Dermis microvascular lymphatic vessel endothelial cell (primary cell): ENCODE measurements around the gene KRT222. TPM values are rescaled to one million over a fixed set of nuclear protein-coding genes. Genes with fewer than 3 reads are reported as not detected.
A peak's percentile ranks its signal among the peaks of the same experiment; 100 is the strongest.

ENCODE experiments used
- DNase-seq, 2 donors: peaks; one replicate each; pipeline versions ENCODE4 v3.0.0 to v3.0.0-alpha.2; 2010; ENCODE audit warnings: low read depth in 2 of 2
- total RNA-seq: library from RNA; depleted of rRNA; stranded (reverse); fragments of >200 nt; gene quantifications from 2 replicates; pipeline ENCODE4 v1.2.1, GENCODE V29; 2014

The KRT222 gene
- total RNA-seq, 1 donor from 2014 or later: 0.13 TPM

DNA sequence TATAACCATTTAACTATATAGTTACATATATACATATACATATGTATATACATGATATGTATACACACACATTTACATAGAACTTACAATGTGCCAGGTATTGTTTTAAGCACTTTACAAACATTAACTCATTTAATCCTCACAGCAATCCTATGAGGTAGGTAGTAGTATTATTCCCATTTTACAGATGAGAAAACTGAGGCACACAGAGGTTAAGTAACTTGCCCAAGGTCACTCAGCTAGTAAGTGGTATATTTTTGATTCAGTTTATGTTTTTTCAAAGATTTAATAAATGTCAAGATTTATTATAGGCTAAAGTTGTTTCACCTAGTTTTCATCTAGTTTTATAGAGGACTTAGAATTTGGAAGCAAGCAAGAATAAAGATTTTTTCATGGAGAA lies 6.6 kb downstream of the KRT222 start:
- DNase-seq: no peak

- no peak for DNase-seq
These were observed 13.0 kb downstream of the KRT222 start for GRCh38 chr17:40651939-40652338.

GRCh38 chr17:40648384-40648968 lies 16.5 kb downstream of the KRT222 start:
- peak in 1 of 2 donors; percentile 32 for DNase-seq

GRCh38 chr17:40647624-40648383 lies 17.2 kb downstream of the KRT222 start, which contains the start of gene SMARCE1:
Gene SMARCE1, minus strand, starts transcription at chr17:40647818. Its CDS starts 2,016 bp downstream, at chr17:40645802.
- peak; percentile 55 to 82 for DNase-seq

GRCh38 chr17:40646791-40647623 lies 18.0 kb downstream of the KRT222 start:
- DNase-seq: peak in 1 of 2 donors; percentile 60

DNA sequence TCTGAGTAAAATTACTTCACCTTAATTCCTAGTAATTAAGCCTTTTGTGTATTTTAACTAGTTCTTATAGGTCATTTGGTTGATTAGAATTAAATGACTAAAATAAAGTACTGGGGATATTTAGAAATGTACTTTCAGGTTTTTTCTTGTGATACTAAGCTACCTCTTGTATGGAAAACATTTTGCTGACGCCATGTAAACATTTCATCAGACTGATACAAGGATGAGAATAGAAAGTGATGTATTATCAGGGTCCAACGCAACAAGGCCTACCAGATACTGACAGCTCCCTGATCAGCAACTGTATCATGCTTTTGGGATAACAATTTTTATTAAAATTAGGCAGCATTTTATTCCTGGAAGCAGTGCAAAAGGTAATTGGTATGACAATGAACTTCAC lies 19.0 kb downstream of the KRT222 start:
- DNase-seq: no peak

DNA sequence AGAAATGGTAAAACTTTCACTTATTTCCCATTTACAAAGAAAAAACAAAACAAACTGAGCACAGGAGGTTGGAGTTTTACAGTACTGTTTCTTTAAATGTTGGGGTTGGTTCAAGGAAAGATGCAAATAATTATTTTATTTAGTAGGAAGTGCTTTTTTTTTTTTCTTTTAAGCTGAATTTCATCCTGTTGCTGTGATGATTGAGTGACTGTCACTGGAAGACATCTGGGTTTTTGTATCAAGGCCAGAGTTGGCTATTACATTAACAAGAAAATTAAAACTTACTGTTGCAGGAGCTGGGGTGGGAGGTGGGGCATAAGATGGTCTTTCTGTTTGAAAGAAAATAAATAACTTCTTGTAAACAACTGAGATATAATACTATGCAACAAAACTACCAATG lies 19.7 kb downstream of the KRT222 start:
- DNase-seq: no peak

DNA sequence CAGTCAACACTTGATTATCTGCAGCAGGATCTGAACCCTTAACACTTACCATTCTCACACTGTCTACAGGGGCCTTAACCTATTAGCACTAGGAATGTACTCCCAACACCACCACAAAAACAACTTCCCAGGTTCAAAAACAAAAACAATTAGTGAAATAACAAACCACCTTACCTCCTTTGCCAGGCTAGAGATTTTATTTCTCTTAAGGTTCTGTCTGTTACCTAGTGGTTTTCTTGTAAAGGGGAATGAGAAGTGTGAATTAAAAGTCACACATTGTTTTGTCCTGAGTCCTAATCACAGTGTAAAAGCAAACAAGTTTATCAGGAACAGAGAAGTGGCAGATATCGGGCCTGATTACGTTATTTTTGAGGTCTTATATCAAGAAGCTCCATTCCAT lies 27.0 kb downstream of the KRT222 start:
- no peak for DNase-seq

DNA sequence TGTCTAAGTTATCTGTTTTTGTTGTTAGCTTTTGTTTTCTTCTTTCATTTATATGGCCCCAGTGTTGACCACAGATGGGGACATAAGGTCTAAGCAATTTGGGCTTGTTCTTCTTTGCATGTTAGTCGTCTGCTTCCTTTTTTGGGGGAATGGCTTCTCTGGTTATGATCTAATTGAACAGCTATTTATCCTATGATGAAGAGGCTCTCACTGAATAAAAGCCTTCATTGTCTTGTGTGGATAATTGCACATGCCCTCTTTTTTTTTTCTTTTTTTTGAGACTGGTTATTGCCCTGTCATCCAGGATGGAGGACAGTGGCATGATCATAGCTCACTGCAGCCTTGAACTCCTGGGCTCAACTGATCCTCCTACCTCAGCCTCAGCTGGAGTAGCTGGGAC lies 31.1 kb downstream of the KRT222 start:
- no peak for DNase-seq

- no peak for DNase-seq
These were observed 32.8 kb downstream of the KRT222 start for GRCh38 chr17:40632216-40632615.

GRCh38 chr17:40629842-40630241 lies 35.1 kb downstream of the KRT222 start:
- no peak for DNase-seq

GRCh38 chr17:40625311-40625710 lies 39.7 kb downstream of the KRT222 start:
- no peak for DNase-seq

GRCh38 chr17:40623419-40624210 lies 41.4 kb downstream of the KRT222 start:
- DNase-seq: no peak

GRCh38 chr17:40622509-40622928 lies 42.5 kb downstream of the KRT222 start:
- no peak for DNase-seq

- no peak for DNase-seq
These were observed 43.4 kb downstream of the KRT222 start for GRCh38 chr17:40621578-40621977.

- no peak for DNase-seq
These were observed 44.0 kb downstream of the KRT222 start for GRCh38 chr17:40621019-40621418.

DNA sequence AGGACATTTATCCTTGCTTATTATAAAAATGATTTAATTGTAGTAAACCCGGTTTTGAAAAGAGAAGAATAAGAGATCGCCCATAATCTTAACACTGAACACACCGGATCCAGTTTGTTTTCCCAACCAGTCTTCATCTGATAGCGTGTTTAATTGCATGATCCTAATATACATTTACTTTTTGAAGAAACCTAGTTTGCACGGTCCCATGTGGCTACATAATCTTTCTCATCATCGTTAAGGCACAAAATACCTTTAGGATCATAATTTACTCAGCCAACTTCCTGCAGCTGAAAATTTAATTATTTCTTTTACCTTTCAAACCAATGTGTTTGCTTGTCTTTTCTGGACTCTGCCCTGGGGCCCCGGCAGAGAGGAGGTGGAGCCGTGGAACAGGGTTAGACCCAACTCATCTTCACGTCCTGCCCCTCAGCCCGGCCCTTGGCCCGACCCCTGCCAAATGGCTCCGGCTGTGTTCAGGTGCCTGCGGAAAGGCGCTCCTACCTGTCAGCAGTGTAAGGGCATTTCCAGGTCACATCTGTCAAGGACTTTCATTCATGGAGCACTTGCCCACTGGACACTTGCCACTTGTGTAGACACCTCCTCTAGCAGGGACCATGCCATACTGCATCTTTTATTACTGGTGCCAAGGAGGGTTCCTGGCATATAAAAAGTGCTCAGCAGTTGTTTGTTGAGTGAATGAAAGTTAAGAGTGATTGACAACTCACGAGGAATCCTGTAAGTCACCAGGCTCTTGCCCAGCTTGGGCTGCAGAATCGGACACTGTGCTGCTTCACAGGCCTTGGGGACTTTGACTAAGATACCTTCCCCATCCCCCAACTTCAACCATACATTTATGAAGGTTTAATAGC lies 46.0 kb downstream of the KRT222 start:
- no peak for DNase-seq

GRCh38 chr17:40617678-40618240 lies 47.2 kb downstream of the KRT222 start:
- no peak for DNase-seq

GRCh38 chr17:40616592-40616991 lies 48.4 kb downstream of the KRT222 start:
- DNase-seq: no peak

GRCh38 chr17:40615841-40616476 lies 49.0 kb downstream of the KRT222 start:
- DNase-seq: no peak
